Lower leg skin (tissue), 3 donors: ENCODE results near the gene NUDT3.

Source experiments
- POLR2A ChIP-seq, 2 donors: fragments of 450-650 bp; IDR thresholded peaks; one replicate each; pipeline ENCODE4 v1.6.1; 2016 to 2017; ENCODE audit warnings: antibody characterized with exemption in 2 of 2, mild to moderate bottlenecking in 1 of 2, moderate library complexity in 1 of 2
- TF ChIP-seq, protein P1 (sequence below), 3 donors: fragments of 450-650 bp; IDR thresholded peaks; one replicate each; pipeline ENCODE4 v1.5.1; 2016; ENCODE audit warnings: antibody characterized with exemption in 3 of 3, mild to moderate bottlenecking in 3 of 3, moderate library complexity in 2 of 3

DNA sequence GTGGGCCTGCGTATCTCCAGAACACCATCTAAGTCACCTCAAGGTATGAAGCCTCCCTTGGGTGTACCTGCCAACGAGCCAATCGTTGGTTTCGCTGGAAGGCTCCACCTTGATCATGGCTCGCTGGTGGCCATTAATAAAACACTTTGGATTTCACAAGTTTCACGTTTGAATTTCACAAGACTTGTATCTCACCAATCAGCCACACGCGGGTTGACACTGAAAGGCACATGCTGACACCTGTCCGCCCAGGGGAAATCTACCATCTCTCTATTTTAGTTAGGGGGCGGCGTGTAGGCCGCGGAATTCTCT is 156.4 kb downstream of the NUDT3 start:
- TF ChIP-seq, protein P1, sequence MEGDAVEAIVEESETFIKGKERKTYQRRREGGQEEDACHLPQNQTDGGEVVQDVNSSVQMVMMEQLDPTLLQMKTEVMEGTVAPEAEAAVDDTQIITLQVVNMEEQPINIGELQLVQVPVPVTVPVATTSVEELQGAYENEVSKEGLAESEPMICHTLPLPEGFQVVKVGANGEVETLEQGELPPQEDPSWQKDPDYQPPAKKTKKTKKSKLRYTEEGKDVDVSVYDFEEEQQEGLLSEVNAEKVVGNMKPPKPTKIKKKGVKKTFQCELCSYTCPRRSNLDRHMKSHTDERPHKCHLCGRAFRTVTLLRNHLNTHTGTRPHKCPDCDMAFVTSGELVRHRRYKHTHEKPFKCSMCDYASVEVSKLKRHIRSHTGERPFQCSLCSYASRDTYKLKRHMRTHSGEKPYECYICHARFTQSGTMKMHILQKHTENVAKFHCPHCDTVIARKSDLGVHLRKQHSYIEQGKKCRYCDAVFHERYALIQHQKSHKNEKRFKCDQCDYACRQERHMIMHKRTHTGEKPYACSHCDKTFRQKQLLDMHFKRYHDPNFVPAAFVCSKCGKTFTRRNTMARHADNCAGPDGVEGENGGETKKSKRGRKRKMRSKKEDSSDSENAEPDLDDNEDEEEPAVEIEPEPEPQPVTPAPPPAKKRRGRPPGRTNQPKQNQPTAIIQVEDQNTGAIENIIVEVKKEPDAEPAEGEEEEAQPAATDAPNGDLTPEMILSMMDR (IDR thresholded peaks at IDR 0.05): no peak
- TF ChIP-seq POLR2A (IDR thresholded peaks at IDR 0.05): no peak
